NCI-H187 treated with DMSO at 0.1 percent for 48 hours (cell line): ENCODE measurements around the gene PTPDC1.
"Not testable (repeated sequence)": the region's sequence is repeated elsewhere in the genome, so short reads cannot be mapped to it uniquely, and the experiment has no call there.

Experiments
- DNase-seq: peaks from one replicate; lab custom pipeline; 2025; lab: John Stamatoyannopoulos, UW

PTPDC1 gene

DNA sequence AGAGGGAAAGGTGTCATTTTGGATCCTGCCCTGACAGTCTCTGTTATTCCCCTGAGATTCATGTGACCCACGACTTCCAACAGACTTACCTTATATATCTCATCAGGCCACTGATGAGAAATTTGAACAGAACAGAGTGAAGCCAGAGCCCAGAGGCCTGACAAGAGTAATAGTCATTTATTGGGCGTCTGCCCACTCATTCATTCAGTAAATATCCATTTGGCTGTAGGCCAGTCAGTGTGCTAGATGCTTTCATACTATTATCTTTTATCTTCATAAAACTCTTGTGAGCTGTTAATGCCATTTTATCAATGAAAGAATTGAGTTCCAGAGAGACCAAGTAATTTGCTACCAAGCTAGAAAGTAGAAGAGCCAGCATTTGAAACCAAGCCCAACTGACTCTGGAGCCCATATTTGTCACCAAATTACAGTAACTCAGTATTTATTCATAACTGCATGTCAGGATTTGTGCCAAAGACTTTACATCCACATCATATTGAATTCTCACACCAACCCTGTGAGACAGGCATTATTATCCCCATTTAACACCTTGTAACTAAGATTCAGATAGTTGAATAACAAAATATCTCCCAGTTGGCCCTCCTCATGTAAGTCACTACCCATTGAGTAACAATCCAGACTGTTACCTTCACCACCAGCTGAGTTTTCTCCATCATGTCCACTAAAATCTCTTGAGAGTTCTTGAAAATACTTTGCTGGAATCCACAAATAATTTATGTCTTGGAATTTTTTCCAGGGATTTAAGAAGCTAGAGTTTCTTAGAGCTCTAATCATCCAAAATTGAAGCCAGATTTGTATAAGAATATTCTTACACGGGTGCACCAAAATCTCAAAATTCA, 2.5 kb downstream of the PTPDC1 start:
- no peak for DNase-seq

GRCh38 chr9:94094219-94095145, 10.2 kb downstream of the PTPDC1 start:
- not testable (repeated sequence) for DNase-seq

GRCh38 chr9:94096819-94097577, 12.7 kb downstream of the PTPDC1 start:
- DNase-seq = no peak

DNA sequence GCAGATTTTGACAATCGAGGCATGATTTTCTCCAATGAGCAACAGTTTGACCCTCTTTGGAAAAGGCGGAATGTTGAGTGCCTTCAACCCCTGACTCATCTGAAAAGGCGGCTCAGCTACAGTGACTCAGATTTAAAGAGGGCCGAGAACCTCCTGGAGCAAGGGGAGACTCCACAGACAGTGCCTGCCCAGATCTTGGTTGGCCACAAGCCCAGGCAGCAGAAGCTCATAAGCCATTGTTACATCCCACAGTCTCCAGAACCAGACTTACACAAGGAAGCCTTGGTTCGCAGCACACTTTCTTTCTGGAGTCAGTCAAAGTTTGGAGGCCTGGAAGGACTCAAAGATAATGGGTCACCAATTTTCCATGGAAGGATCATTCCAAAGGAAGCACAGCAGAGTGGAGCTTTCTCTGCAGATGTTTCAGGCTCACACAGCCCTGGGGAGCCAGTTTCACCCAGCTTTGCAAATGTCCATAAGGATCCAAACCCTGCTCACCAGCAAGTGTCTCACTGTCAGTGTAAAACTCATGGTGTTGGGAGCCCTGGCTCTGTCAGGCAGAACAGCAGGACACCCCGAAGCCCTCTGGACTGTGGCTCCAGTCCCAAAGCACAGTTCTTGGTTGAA, 13.6 kb downstream of the PTPDC1 start:
- DNase-seq = no peak

- no peak for DNase-seq
Observed at GRCh38 chr9:94100152-94100879, 16.1 kb downstream of the PTPDC1 start.

DNA sequence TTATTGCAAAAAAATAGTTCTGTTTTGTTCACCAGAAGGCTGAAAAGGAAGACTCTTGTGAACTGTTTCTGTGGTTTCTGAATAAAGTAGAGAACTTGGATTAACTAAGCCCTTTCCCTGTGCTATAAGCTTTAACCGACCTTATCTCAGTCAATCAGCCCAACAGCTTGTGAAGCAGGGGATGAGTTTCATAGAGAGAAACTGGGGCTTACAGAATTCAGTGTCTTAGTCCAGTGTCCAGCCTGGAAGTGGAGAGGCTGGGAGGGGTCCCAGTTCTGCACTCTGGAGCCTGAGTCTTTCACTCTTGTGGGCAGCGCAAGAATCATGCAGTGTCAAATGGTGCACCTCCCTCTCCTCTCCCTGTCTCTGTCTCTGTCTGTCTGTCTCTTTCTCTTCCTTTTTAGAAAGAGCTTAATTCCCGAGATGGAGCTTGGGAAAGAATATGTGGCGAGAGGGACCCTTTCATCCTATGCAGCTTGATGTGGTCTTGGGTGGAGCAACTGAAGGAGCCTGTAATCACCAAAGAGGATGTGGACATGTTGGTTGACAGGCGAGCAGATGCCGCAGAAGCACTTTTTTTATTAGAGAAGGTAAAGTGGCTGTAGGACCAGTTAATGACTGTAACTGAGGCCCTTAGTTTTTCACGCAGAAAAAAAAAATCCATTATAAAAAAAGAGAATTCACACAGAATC, 17.0 kb downstream of the PTPDC1 start:
- DNase-seq = no peak

DNA sequence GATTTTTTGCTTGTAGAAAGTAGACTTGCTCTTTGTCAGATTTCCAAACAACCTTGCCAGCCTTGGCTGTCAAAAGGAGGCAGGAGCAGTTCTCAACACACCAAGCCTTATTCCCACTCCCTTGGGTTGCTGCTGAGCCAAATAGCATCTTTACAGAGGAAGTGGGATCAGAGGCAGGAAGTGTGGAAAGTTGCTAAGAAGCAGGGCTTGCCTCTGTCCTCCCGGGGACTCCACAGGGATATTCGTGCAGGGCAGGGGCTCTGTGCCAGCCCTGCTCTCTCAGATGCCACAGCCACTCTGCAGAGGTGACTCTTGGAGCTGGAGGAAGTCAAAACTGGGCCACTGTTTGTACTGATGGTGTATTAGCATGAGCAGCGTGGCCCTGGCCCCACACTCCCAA, 24.3 kb downstream of the PTPDC1 start:
- DNase-seq = no peak

DNA sequence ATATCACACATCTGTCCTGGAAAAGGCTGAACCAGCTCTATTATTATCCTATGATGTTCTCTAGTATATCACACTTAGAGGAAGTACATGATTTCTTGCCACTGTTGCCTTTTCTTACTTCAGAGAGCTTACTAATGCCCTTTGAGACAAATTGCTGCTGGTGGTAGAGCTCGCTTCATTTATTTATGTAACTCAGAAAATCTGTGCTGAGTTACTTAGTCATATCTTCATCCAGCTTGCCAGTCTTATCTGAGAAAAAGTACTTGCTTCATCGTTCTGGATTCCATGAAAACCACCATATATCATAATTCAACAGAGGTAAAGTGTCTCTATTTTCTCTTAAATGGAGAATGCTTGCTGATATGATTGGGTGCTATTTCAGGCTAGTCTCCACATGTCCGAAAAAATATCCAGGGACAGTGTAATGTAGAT, 26.6 kb downstream of the PTPDC1 start:
- DNase-seq = no peak

DNA sequence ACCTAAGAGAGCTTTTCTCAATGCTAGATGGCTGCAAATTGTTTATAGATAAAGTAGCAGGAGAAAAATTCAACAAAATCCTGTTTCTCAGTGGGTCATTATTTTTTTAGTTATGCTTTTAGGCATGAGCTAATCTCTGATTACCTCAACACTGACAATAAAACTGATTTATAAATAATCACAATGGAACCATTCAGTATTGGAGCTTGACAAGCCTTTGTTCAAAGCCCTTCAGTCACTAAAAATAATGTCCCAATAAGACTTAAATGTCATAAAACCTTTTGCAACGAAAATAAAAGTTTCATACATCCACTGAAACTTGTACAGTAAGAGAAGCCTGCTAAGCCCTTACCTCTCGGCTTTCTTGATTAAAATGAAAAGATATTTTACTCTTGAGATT, 27.2 kb downstream of the PTPDC1 start:
- DNase-seq = no peak

GRCh38 chr9:94112716-94113465, 28.6 kb downstream of the PTPDC1 start:
- no peak for DNase-seq

DNA sequence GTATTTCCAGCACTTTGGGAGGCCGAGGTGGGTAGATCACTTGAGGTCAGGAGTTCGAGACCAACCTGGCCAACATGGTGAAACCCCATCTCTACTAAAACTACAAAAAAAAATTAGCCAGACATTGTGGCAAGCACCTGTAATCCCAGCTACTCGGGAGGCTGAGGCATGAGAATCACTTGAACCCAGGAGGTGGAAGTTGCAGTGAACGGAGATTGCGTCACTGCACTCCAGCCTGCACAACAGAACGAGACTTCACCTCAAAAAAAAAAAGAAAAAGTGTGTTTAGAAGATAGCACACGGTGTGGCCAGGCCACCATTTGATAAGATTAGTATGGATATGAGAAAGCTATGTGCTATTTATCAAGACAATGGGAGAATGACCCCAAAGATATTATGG, 35.8 kb downstream of the PTPDC1 start:
- not testable (repeated sequence) for DNase-seq

DNA sequence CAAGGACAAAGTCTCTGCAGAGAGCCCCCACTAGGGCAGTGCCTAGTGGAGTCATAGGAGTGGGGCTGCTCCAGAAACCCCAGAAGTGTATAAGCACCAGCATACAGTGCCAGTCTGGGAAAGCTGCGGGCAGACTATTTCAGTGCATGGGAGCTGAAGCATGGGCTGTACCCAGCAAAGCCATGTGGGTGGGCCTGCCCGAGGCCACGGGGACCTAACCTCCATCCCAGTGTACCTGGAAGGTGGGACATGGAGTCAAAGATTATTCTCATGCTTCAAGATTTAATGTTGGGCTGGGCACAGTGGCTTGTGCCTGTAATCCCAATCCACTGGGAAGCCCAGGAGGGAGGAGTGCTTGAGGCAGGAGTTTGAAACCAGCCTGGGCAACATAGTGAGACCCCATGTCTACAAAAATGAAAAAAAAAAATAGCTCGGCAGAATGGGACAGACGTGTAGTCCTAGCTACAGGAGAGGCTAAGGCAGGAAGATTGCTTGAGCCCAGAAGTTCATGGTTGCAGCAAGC, 36.7 kb downstream of the PTPDC1 start:
- no peak for DNase-seq

GRCh38 chr9:94126844-94127243, 42.6 kb downstream of the PTPDC1 start:
- no peak for DNase-seq

GRCh38 chr9:94127806-94128205, 43.5 kb downstream of the PTPDC1 start:
- no peak for DNase-seq

DNA sequence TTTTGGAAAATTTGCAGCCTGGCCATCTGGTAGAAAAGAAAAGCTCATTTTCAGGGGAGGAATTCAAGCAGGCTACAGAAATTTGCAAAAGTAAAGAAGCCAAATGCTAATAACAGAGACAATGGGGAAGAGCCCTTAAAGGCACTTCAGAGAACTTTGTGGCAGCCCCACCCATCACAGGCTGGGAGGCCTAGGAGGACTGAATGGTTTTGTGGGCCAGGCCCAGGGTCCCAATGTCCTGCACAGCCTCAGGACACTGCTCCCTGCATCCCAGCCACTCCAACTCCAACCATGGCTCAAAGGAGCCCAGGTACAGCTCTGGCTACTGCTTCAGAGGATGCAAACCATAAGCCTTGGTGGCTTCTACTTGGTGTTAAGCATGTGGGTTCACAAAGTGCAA, 44.3 kb downstream of the PTPDC1 start:
- no peak for DNase-seq

GRCh38 chr9:94134629-94135028, 50.4 kb downstream of the PTPDC1 start:
- no peak for DNase-seq

GRCh38 chr9:94135222-94135621, 51.0 kb downstream of the PTPDC1 start:
- DNase-seq = no peak

GRCh38 chr9:94139672-94140417, 55.6 kb downstream of the PTPDC1 start:
- no peak for DNase-seq

DNA sequence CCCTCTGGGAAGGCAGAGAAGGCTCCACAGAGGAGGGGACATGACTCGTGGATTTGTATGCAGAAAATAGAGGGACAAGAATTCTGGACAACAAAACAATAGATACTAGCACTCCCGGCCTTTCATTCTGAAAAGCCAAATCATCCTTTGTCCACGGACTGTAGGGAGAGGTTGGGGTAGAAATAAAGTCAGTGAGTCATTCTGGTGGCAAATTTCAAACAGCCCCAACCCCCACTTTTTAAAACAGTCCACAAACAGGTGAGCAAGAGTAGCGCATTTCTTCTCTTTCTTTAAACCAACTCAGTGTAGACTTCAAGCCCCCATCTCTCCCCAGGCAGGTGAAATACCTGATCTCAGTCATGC, 56.1 kb downstream of the PTPDC1 start:
- DNase-seq = no peak
